ENCODE results near the gene ADAR. TPM values are rescaled to one million over a fixed set of nuclear protein-coding genes. Genes with fewer than 3 reads are reported as not detected.

The ADAR gene
- total and polyA plus RNA-seq, 7 donors = 21.0 to 103 (median 67.8) TPM

DNA sequence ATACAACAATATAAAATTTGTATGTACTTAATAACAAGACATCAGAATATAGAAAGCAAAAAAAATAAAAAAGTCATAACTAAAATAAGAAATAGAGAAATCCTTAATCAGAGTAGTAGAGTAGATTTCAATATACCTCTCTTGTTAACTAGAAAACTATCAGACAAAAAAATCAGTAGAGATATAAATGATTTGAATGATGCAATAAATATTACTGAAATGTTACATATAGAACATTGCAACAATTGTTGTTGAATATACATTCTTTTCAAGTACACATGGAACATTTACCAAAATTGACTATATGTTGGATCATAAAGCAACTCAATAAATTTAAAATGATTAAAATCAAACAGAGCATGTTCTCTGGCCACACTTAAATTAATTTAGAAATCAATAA is 31.9 kb upstream of the ADAR start:
- Histone ChIP-seq H3K4me1 (no peaks in the 10 kb centered on the region), H3K9me3 (no peaks in the 10 kb centered on the region), H3K27ac (no peak overlapping the region), H3K27me3 (no peaks in the 10 kb centered on the region), H3K36me3 (no peaks in the 10 kb centered on the region), H3K4me3 (no peak overlapping the region)
- intact Hi-C loops (cut with DNase I) = no loop called here
- TF ChIP-seq, protein P1, sequence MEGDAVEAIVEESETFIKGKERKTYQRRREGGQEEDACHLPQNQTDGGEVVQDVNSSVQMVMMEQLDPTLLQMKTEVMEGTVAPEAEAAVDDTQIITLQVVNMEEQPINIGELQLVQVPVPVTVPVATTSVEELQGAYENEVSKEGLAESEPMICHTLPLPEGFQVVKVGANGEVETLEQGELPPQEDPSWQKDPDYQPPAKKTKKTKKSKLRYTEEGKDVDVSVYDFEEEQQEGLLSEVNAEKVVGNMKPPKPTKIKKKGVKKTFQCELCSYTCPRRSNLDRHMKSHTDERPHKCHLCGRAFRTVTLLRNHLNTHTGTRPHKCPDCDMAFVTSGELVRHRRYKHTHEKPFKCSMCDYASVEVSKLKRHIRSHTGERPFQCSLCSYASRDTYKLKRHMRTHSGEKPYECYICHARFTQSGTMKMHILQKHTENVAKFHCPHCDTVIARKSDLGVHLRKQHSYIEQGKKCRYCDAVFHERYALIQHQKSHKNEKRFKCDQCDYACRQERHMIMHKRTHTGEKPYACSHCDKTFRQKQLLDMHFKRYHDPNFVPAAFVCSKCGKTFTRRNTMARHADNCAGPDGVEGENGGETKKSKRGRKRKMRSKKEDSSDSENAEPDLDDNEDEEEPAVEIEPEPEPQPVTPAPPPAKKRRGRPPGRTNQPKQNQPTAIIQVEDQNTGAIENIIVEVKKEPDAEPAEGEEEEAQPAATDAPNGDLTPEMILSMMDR (IDR thresholded peaks at IDR 0.05) = no peak
- TF ChIP-seq POLR2A (IDR thresholded peaks at IDR 0.05) (no peak), EP300 (IDR thresholded peaks at IDR 0.05) (no peak), POLR2AphosphoS5 (IDR thresholded peaks at IDR 0.05) (no peak)
- no peak for DNase-seq

DNA sequence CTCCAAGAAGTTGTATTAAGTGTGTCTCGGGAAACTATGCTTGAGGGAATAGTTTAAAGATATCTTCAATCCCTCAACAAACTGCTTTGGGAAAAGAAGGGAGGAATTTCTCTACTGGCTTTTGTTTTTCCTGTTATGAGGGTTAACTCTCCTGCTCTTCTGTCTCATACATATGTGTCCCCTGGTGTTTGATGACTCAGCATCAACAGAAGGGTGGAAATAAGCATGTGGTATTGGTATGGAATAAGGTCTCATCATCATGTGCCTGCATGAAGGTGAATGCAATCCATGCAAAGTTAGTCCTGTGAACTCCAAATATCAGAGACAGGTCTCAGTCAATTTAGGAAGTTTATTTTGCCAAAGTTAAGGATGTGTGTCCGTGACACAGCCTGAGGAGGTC is 27.2 kb upstream of the ADAR start:
- intact Hi-C loops (cut with DNase I) = no loop called here
- Histone ChIP-seq H3K4me1 (no peaks in the 10 kb centered on the region), H3K9me3 (no peaks in the 10 kb centered on the region), H3K27me3 (no peaks in the 10 kb centered on the region), H3K36me3 (no peaks in the 10 kb centered on the region), H3K27ac (no peak overlapping the region), H3K4me3 (no peak overlapping the region)
- TF ChIP-seq POLR2AphosphoS5 (IDR thresholded peaks at IDR 0.05) (no peak), POLR2A (IDR thresholded peaks at IDR 0.05) (no peak), EP300 (IDR thresholded peaks at IDR 0.05) (no peak)
- TF ChIP-seq, protein P1 (IDR thresholded peaks at IDR 0.05) = no peak
- DNase-seq = no peak
- WGBS, 2 donors = 52 to 67% methylated on average over 2 of the region's 2 CpGs

DNA sequence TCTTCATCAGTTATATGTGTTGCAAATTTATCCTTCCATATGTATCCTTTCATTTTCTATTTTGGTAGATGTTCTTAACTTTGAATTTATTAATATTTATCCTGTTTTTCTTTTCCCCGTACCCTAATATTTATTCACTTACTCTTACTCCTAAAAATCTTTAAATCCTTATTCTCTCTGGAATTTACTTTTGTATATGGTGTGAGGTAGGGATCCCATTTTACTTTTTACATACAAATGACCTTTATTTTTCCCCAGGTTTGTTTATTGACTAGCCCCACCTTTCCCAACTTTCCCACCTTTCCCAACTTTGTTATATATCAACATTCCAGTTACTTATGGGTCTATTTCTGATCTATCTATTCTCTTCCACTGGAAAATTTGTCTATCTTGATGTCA is 21.7 kb upstream of the ADAR start:
- intact Hi-C loops (cut with DNase I) = no loop called here
- Histone ChIP-seq H3K4me1 (peaks cover 0 to 22% (median 12%) of the 10 kb centered on the region in 4 donors), H3K27me3 (no peaks in the 10 kb centered on the region), H3K9me3 (no peaks in the 10 kb centered on the region), H3K4me3 (no peak overlapping the region), H3K27ac (no peak overlapping the region), H3K36me3 (no peaks in the 10 kb centered on the region)
- no peak for DNase-seq
- TF ChIP-seq POLR2AphosphoS5 (IDR thresholded peaks at IDR 0.05) (no peak), EP300 (IDR thresholded peaks at IDR 0.05) (no peak), POLR2A (IDR thresholded peaks at IDR 0.05) (no peak)
- TF ChIP-seq, protein P1 (IDR thresholded peaks at IDR 0.05) = no peak
- WGBS, 2 donors = 0% methylated on average over 1 of the region's 1 CpG

DNA sequence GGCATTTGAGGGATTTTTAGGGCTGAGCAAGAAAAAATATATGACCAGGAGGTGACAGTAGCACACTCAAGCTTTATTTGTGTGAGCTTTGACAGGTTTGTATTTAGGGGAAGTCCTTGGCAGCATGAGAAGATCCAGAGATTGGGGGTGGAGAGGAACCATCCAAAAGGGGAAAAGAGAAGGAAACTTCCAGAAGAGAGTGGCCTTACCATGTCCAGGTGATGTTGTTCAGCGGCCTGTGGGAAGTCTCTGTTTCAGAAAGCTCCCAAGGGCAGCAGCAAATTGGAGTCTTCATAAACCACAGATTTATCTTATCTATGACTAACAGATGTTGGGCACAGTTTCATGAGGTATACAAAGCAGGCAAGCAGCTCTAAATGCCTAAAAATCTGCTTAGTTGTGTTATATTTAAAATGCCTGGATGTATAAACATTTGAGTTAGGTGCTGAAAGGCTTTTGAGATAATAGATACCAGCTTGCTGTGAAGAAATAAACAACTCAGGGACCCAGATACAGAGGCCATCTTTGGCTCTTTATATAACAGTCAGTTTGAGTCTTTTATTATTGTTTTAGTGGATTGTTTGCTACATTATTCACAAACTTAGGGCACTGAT is 21.2 kb upstream of the ADAR start:
- Histone ChIP-seq H3K36me3 (no peaks in the 10 kb centered on the region), H3K4me3 (no peak overlapping the region), H3K27me3 (no peaks in the 10 kb centered on the region), H3K9me3 (no peaks in the 10 kb centered on the region), H3K27ac (no peak overlapping the region), H3K4me1 (peaks cover 0 to 22% (median 12%) of the 10 kb centered on the region in 4 donors)
- no peak for DNase-seq
- intact Hi-C loops (cut with DNase I) = no loop called here
- TF ChIP-seq EP300 (IDR thresholded peaks at IDR 0.05) (no peak), POLR2AphosphoS5 (IDR thresholded peaks at IDR 0.05) (no peak), POLR2A (IDR thresholded peaks at IDR 0.05) (no peak)
- TF ChIP-seq, protein P1 (IDR thresholded peaks at IDR 0.05) = no peak
- WGBS, 2 donors = 80 to 87% methylated on average over 1 of the region's 1 CpG

DNA sequence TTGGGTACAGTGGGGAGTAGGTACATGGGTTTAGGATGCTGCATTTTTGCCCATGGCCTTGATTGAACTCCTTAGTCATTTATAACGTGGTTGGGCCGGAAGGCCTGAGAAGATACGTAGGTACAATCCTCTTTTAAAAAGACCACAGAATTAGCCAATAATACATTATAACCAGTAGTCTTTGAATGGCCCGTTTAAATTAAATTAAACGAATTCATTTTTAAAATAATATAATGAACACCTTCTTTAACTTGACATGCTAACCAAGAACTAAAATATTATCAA is 20.1 kb upstream of the ADAR start:
- WGBS, 2 donors = 6 to 8% methylated on average over 5 of the region's 5 CpGs
- H3K4me1 ChIP-seq = peaks cover 0 to 22% (median 12%) of the 10 kb centered on the region in 4 donors
- H3K9me3 ChIP-seq = no peaks in the 10 kb centered on the region
- intact Hi-C loops (cut with DNase I) = no loop called here
- H3K36me3 ChIP-seq = no peaks in the 10 kb centered on the region
- peak overlapping the region; percentile 60 to 96 (median 82) for H3K4me3 ChIP-seq
- no peaks in the 10 kb centered on the region for H3K27me3 ChIP-seq
- TF ChIP-seq EP300 (IDR thresholded peaks at IDR 0.05) = no peak
- TF ChIP-seq, protein P1 (IDR thresholded peaks at IDR 0.05) = no peak
- TF ChIP-seq POLR2A (IDR thresholded peaks at IDR 0.05) = no peak
- no peak for TF ChIP-seq POLR2AphosphoS5 (IDR thresholded peaks at IDR 0.05)
- H3K27ac ChIP-seq = peak overlapping the region; percentile 84 to 93 (median 92)
- DNase-seq = no peak
